ENCODE results near the gene PSD4.

Gene PSD4

GRCh38 chr2:113169586-113169985 lies 4.2 kb upstream of the PSD4 start:
- DNase-seq, result no peak

GRCh38 chr2:113171334-113172075 lies 2.3 kb upstream of the PSD4 start:
- peak; percentile 49 for DNase-seq

DNA sequence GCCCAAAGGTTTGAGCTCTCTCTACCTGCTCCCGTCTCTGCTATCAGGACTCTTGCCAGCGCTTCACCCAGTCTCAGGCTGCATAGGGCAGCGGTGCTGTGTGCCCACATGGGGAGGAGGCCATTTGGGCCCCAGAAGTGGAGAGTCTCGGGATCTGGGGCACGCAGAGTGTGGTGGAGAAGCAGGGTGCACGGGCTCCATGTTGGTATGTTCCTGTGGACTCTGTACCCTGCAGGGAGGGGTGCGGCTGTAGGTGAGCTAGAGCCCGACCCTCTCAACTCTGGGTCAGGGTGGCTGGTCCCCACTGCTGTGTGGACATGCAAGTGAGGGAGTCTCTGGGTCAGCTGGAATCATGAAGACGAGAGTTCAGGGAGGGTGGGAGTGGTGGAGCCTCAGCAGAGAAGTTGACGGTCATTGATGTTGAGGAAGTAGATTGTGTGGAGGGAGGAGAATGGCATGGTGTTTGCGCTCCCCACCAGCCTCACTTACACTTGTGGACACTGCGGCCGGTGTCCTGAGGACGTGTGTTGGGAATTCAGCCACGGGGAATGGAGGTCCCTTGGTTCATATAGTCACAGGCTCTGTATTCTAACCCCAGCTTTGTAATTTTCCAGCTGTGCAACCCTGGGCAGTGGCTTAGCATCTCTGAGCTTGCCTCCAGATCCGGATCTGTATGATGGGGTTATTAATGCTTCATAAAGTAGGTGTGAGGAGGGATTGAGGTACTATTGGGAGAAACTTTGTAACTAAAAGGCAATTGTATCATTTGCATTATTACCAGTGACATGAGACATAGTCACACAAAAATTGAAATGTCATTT lies 840 bp upstream of the PSD4 start:
- DNase-seq, result no peak

GRCh38 chr2:113174376-113174750 lies 592 bp downstream of the PSD4 start:
- DNase-seq, result peak; percentile 40

DNA sequence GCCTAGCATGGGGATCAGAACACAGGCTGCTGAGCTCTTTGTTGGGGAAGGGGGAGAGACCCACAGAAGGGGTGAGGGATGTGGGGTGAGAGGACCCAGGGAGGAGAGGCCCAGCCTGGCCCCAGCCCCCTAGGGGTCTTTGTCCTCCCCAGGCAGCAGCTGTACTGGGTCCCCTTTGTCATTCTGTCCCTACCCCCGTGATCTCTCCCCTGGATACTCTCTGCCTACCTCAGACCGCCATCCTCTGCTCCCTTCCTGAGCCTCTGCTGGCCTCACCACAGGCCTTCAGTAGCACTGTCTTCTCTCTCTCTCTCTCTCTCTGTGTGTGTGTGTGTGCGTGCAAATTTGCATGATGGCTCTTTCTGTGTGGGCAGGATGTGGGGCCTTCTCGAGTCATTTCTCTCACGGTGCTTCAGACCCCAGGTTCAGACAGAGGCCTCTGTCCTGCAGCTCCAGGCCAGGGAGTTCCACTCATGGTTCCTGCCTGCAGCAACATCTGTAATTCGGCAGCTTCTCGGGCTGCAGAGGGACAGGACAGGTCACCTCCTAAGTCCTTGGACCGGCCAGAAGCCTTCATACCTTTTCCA lies 1.4 kb downstream of the PSD4 start:
- peak; percentile 60 for DNase-seq

DNA sequence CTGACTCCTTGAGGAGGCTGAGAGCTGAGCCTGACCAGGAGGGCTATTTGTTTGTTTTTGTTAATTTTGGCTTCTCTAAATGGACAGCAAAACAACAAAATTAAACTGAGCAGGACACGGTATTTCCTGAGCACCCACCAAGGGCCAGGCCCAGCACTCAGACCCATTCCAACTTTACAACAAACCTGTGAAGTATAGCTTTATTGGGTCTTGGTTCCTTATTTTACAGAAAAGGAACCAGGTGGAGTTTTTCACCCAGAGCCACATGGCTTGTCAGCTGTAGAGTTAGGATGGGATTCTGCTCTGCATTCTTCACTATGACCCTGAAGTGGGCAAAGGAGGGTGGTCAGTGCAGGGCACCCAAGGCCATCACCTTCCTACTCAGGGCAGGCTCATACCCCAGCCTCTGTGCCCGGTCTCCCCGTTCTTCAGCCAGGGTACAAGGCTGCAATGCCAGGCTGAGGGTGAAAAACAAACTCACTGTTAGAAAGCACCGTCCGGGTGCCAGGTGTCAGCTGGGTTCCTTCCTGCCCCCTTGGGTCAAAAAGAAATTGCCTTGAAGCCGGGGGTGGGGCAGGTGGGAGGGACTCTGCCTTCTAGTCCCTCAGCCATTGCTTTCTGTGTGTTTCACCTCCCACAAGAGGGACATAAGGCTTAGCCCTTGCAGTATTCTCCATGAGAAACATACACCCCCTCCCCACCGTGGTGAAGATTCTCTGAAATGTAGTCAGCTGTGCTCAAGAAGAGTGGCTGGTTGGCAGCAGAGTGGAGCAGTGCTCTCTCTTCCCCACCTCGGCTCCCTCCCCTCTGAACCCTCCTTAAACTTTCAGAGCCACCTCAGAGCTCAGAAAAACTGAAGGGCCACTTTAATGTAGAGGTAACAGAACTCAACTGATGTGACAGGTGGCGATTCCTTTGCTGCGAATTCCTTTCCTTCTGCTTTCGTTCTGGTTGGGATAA lies 2.2 kb downstream of the PSD4 start:
- DNase-seq, result no peak

- no peak for DNase-seq
Observed at GRCh38 chr2:113176696-113177355, 3.1 kb downstream of the PSD4 start.

DNA sequence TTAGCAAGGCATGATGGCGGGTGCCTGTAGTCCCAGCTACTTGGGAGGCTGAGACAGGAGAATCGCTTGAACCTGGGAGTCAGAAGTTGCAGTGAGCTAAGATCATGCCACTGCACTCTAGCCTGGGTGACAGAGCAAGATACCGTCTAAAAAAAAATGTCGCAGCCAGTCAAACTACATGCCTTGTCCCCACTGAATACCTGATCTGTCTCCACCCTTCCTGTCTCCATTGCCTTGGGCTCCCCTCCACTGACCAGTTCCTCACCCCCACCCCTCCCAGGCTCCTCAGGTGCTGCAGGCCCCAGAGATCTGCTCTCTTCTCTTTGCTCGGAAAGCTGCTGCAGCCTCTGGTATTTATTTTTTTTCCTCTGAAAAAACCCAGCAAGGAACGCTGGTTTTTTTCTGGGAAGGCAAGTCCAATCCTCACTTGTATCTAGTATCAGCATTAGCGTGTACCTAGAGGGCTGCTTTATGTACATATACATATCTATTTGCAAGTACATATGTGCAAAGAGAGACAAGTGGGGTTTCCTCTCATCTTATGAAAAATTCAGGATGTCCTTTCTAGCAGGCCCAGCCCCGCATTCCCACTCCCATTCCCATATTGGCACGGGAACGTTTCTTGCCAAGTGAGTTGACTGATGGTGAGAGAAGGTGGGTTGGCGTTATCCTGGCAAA lies 4.4 kb downstream of the PSD4 start:
- DNase-seq, result no peak

DNA sequence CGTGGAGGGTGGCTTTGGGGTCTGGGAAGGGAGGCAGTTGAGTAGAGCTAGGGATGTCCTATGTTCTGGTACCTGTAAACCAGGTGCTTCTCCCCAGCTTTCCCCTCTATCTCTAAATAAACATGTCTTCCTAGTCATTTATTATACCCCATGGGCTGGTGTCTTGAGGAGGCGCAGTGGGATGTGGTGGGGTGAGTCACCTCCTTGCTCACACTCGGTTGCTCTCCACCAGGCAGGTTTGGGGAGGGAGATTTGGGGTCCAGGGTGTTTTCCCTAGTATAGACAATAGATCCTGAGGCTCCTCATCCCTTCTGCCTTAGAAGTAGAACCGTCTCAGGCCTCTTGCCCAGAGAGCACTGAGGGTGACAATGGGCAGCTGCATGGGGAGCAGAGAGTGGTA lies 5.1 kb downstream of the PSD4 start:
- DNase-seq, result no peak

- DNase-seq, result no peak
Observed at GRCh38 chr2:113179446-113180045, 5.8 kb downstream of the PSD4 start.

DNA sequence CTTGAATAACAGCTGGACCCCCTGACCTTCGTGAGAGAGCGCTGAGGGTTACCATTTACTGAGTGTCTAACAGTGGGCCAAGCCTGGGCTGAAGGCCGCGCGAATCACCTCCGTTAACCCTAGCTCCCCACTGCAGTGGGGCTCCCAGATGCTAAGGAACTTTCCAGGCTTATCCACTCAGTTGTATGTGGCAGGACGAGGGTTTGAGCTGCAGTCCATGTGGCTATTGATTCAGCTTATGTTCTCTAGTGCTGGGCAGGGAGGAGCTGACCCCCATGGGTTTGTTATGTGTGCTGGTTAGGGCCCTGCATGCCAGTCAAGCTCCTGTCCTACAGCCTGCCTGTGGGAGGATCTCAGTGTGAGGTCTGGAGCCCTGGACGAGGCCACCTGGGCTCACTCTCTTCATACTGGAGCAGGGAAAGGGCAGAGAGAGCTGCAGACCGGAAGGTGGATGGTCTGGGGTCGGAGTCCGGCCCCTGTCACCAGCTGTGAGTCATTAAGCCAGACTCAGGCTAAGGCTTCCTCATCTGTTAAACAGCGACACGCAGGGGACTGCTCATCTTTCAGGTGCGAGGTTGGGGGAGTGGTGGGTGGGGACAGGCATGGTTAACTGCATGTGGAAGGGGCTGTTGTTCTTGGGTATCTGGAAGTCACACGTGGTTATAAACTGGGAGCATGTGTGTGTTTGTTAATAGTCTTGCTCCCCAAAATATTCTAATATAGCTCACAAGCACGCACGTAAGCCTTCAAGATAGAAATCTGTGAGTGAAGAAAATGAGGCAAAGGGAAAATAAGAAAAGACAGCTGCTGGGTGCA lies 6.6 kb downstream of the PSD4 start:
- DNase-seq, result peak; percentile 72

GRCh38 chr2:113181258-113182051 lies 7.7 kb downstream of the PSD4 start:
- no peak for DNase-seq

GRCh38 chr2:113182471-113183260 lies 8.9 kb downstream of the PSD4 start:
- no peak for DNase-seq

GRCh38 chr2:113183264-113183663 lies 9.5 kb downstream of the PSD4 start:
- no peak for DNase-seq

DNA sequence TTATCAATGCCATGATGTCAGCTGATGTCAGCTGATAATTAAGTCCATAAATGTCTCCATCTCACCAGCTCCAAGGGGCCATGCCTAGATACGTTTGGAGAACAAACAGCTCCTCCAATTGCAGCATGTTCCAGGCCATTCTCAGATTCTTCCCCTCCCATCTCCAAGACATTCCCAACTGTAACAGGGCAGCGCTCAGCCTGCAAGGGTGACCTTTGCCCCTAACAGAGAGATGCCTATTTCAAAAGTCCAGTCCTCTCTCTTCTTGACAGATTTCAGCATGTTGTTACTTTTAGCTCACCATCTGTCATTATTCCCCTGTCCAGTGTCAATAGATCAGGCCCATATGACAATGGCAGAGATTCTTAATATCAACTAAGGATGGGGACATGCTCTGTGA lies 9.9 kb downstream of the PSD4 start:
- DNase-seq, result no peak

DNA sequence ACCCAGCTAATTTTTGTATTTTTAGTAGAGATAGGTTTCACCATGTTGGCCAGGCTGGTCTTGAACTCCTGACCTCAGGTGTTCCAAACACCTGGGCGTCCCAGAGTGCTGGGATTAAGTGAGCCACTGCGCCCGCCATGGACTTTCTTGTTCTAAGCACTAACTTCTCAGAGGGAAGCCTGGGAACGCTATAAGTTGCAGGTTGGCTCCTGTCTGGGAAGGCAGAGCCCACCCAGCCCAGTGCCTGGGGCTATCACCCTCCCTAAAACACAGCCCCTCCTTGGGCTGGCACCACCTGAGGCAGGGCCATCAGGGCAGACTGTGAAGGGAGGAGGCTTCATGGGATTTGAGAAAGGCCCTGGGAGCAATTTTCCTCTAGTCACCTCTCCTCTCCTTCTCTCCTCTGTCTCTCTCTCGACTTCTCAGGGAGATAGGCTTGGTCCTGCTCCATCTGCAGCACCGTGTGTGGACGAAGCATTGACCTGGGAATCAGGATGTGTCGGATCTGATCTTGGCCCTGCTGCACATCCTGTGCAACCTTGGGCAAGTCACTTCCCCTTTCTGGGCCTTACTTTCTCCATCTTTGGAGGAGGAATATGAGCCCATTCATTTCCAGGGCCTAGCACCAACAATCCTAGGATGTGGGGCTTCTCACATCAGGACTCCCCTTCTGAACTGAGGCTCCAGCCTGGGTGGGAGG lies 10.9 kb downstream of the PSD4 start:
- no peak for DNase-seq

GRCh38 chr2:113185664-113186432 lies 12.1 kb downstream of the PSD4 start:
- no peak for DNase-seq

Measured in islet precursor cell (in vitro differentiated cells).